ENCODE measurements around the gene BRD3. TPM values are rescaled to one million over a fixed set of nuclear protein-coding genes. Genes with fewer than 3 reads are reported as not detected.

The BRD3 gene
- total RNA-seq, 1 experiment from 2014 or later, result 4.6 TPM

Other genes starting within 250 kb of the BRD3 start
- gene VAV2, start 75.7 kb downstream of the BRD3 start, total RNA-seq (2014; rRNA removed; shearing (Covaris generic)), result 8.7 and 17.2 TPM in 2 replicates
- 22.7 and 32.3 TPM in 2 replicates for gene BRD3OS, start 42.5 kb downstream of the BRD3 start, total RNA-seq (2014; rRNA removed; shearing (Covaris generic))
- 21.6 and 36.2 TPM in 2 replicates for gene WDR5, start 68.1 kb upstream of the BRD3 start, total RNA-seq (2014; rRNA removed; shearing (Covaris generic))
- not detected in 2 replicates for gene RNU6ATAC, start 96.5 kb upstream of the BRD3 start, total RNA-seq (2014; rRNA removed; shearing (Covaris generic))